HEK293 (cell line): ENCODE measurements around the gene PKNOX2.

ENCODE experiments used
- CTCF ChIA-PET: fragments of 350-600 bp; formaldehyde crosslinking; extraction: SDS; loops from one replicate; lab custom pipeline; 2021; ENCODE audit warnings: antibody characterized with exemption; lab: Yijun Ruan, JAX
- POLR2A ChIA-PET: fragments of 300-600 bp; formaldehyde crosslinking; extraction: SDS; loops from one replicate; lab custom pipeline; 2020; ENCODE audit warnings: antibody characterized with exemption, inconsistent platforms; lab: Yijun Ruan, JAX
- H3K27ac ChIP-seq: fragments of 200-500 bp; sonication (Bioruptor generic); 2 replicates; pipeline ENCODE4 v1.5.1; 2014; ENCODE audit warnings: low read depth, low read length, control low read depth, inconsistent platforms; ENCODE audit errors: extremely low read depth
- H3K36me3 ChIP-seq, 2 experiments: fragments of 200-500 bp in 1 of 2; sonication (Bioruptor generic) in 1 of 2; 1 replicate in 1 of 2; 2 replicates in 1 of 2; pipeline ENCODE4 v1.5.1; 2014 to 2017; ENCODE audit warnings: inconsistent platforms in 2 of 2, low read length in 2 of 2; ENCODE audit not compliant: control insufficient read depth in 2 of 2, insufficient read depth in 1 of 2
- H3K4me1 ChIP-seq: fragments of 200-500 bp; sonication (Bioruptor generic); 2 replicates; pipeline ENCODE4 v1.5.1; 2014; ENCODE audit warnings: mild to moderate bottlenecking, low read length, inconsistent platforms; ENCODE audit not compliant: control insufficient read depth, insufficient read depth
- H3K4me3 ChIP-seq: 2 replicates; pipeline ENCODE4 v1.5.1; 2011; ENCODE audit warnings: low read depth, mild to moderate bottlenecking, control low read depth, low read length, moderate library complexity
- H3K9me3 ChIP-seq: fragments of 200-500 bp; sonication (Bioruptor generic); 2 replicates; pipeline ENCODE4 v1.5.1; 2014; ENCODE audit warnings: low read depth, low read length, inconsistent platforms; ENCODE audit not compliant: control insufficient read depth, insufficient read depth
- SALL2 ChIP-seq: fragments of 450-650 bp; formaldehyde crosslinking; IDR thresholded peaks from 2 replicates; pipeline ENCODE4 v1.5.0; 2017; ENCODE audit warnings: missing biosample characterization, mild to moderate bottlenecking, missing genetic modification characterization, borderline replicate concordance
- SP2 ChIP-seq: fragments of 450-650 bp; formaldehyde crosslinking; IDR thresholded peaks from 2 replicates; pipeline ENCODE4 v1.5.1; 2016; ENCODE audit warnings: missing biosample characterization, missing genetic modification characterization
- YY1 ChIP-seq: fragments of 450-650 bp; formaldehyde crosslinking; IDR thresholded peaks from 2 replicates; pipeline ENCODE4 v1.5.1; 2018; ENCODE audit warnings: missing biosample characterization, missing genetic modification characterization
- ZFHX2 ChIP-seq: fragments of 450-650 bp; formaldehyde crosslinking; conservative IDR thresholded peaks from 2 replicates; pipeline ENCODE4 v1.5.1; 2016; ENCODE audit warnings: missing biosample characterization, missing genetic modification characterization
- ZFP3 ChIP-seq: fragments of 450-650 bp; formaldehyde crosslinking; IDR thresholded peaks from 2 replicates; pipeline ENCODE4 v1.5.1; 2016; ENCODE audit warnings: low read depth, missing biosample characterization, missing genetic modification characterization
- ZNF121 ChIP-seq: fragments of 450-650 bp; formaldehyde crosslinking; IDR thresholded peaks from 2 replicates; pipeline ENCODE4 v1.5.1; 2016; ENCODE audit warnings: missing biosample characterization, missing genetic modification characterization
- ZNF555 ChIP-seq: fragments of 450-650 bp; formaldehyde crosslinking; conservative IDR thresholded peaks from 2 replicates; pipeline ENCODE4 v1.5.1; 2017; ENCODE audit warnings: missing biosample characterization, mild to moderate bottlenecking, missing genetic modification characterization, inconsistent platforms
- ZNF76 ChIP-seq: fragments of 450-650 bp; formaldehyde crosslinking; IDR thresholded peaks from 2 replicates; pipeline ENCODE4; 2016; ENCODE audit warnings: low read depth, missing biosample characterization, missing genetic modification characterization, borderline replicate concordance
- TF ChIP-seq, protein P1 (sequence below): fragments of 450-650 bp; formaldehyde crosslinking; IDR thresholded peaks from 2 replicates; pipeline ENCODE4 v1.5.1; 2016; ENCODE audit warnings: missing biosample characterization, missing genetic modification characterization
- TF ChIP-seq, protein P2 (sequence below): fragments of 450-650 bp; formaldehyde crosslinking; IDR thresholded peaks from 2 replicates; pipeline ENCODE4 v1.5.1; 2017; ENCODE audit warnings: missing biosample characterization, mild to moderate bottlenecking, missing genetic modification characterization, moderate library complexity
- TF ChIP-seq, protein P3 (sequence below): fragments of 450-650 bp; formaldehyde crosslinking; conservative IDR thresholded peaks from 2 replicates; pipeline ENCODE4 v1.5.1; 2016; ENCODE audit warnings: low read depth, missing biosample characterization, missing genetic modification characterization
- TF ChIP-seq, protein P4 (sequence below): fragments of 450-650 bp; formaldehyde crosslinking; IDR thresholded peaks from 2 replicates; pipeline ENCODE4 v1.5.1; 2016; ENCODE audit warnings: missing biosample characterization, missing genetic modification characterization, borderline replicate concordance
- TF ChIP-seq, protein P5 (sequence below): fragments of 450-650 bp; formaldehyde crosslinking; IDR thresholded peaks from 2 replicates; pipeline ENCODE4 v1.5.1; 2016; ENCODE audit warnings: missing biosample characterization, missing genetic modification characterization
- TF ChIP-seq, protein P6 (sequence below): fragments of 450-650 bp; formaldehyde crosslinking; IDR thresholded peaks from 2 replicates; pipeline ENCODE4 v1.5.1; 2016; ENCODE audit warnings: missing biosample characterization, missing genetic modification characterization

PKNOX2 gene

DNA sequence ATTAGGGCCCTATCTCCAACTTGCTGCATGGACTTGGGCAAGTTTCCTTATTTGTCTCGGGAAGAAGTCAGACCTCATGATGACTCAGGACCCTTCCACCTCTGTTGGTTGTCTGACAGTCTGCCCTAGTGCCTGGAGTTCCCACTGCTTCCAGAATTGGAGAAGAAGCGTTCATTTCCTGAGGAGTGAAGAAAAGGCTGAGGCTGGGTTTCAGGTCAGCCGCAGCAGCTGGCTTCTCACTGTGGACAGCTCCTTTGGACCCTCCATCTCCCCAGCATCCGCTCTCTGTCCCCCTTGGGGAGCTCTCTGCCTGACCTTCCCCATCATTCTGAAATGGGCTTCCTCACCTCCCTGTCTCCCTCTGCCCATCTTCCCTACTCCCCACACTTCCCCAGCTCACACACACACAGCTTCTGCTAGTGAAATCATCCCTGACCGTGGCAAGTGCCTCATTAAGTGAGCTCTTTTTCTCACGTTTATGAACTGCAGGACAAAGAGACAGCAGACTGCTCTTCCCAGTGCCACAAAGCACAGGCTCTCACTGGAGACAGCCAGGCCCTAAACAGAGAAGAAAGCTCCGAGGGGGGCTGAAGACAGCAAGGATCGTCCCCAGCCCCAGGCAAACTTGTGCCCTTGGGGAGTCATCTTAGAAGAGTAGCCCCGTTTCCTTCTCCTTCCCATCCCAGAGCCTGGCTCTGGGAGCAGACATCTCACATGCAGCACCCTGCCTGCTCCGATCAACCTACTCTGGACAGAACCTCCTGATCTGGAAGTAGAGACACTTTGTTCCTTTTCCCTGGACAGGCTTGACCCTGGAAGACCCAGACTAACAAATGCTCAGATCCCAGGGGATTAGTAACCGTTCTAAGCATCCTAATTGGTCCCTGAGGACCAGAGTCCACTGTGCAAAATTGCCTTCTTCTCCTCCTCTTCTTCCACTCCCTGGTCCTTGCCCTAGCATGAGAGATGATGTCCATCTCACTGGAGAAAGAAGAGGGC, 173.6 kb downstream of the PKNOX2 start:
- H3K4me3 ChIP-seq, result no peak overlapping the region
- POLR2A ChIA-PET, result no interaction called here
- H3K9me3 ChIP-seq, result no peaks in the 10 kb centered on the region
- no peaks in the 10 kb centered on the region for H3K4me1 ChIP-seq
- H3K27ac ChIP-seq, result no peak overlapping the region
- TF ChIP-seq YY1 (tag by site-specific recombination), result no peak
- no peak for TF ChIP-seq ZFP3 (tag by site-specific recombination)
- TF ChIP-seq ZNF121 (tag by site-specific recombination), result no peak
- TF ChIP-seq ZNF555 (tag by site-specific recombination), result no peak
- TF ChIP-seq, protein P1, sequence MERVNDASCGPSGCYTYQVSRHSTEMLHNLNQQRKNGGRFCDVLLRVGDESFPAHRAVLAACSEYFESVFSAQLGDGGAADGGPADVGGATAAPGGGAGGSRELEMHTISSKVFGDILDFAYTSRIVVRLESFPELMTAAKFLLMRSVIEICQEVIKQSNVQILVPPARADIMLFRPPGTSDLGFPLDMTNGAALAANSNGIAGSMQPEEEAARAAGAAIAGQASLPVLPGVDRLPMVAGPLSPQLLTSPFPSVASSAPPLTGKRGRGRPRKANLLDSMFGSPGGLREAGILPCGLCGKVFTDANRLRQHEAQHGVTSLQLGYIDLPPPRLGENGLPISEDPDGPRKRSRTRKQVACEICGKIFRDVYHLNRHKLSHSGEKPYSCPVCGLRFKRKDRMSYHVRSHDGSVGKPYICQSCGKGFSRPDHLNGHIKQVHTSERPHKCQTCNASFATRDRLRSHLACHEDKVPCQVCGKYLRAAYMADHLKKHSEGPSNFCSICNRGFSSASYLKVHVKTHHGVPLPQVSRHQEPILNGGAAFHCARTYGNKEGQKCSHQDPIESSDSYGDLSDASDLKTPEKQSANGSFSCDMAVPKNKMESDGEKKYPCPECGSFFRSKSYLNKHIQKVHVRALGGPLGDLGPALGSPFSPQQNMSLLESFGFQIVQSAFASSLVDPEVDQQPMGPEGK (tag by site-specific recombination), result no peak
- TF ChIP-seq, protein P2, sequence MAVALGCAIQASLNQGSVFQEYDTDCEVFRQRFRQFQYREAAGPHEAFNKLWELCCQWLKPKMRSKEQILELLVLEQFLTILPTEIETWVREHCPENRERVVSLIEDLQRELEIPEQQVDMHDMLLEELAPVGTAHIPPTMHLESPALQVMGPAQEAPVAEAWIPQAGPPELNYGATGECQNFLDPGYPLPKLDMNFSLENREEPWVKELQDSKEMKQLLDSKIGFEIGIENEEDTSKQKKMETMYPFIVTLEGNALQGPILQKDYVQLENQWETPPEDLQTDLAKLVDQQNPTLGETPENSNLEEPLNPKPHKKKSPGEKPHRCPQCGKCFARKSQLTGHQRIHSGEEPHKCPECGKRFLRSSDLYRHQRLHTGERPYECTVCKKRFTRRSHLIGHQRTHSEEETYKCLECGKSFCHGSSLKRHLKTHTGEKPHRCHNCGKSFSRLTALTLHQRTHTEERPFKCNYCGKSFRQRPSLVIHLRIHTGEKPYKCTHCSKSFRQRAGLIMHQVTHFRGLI (tag by site-specific recombination), result no peak
- no peak for TF ChIP-seq ZFHX2
- TF ChIP-seq, protein P3, sequence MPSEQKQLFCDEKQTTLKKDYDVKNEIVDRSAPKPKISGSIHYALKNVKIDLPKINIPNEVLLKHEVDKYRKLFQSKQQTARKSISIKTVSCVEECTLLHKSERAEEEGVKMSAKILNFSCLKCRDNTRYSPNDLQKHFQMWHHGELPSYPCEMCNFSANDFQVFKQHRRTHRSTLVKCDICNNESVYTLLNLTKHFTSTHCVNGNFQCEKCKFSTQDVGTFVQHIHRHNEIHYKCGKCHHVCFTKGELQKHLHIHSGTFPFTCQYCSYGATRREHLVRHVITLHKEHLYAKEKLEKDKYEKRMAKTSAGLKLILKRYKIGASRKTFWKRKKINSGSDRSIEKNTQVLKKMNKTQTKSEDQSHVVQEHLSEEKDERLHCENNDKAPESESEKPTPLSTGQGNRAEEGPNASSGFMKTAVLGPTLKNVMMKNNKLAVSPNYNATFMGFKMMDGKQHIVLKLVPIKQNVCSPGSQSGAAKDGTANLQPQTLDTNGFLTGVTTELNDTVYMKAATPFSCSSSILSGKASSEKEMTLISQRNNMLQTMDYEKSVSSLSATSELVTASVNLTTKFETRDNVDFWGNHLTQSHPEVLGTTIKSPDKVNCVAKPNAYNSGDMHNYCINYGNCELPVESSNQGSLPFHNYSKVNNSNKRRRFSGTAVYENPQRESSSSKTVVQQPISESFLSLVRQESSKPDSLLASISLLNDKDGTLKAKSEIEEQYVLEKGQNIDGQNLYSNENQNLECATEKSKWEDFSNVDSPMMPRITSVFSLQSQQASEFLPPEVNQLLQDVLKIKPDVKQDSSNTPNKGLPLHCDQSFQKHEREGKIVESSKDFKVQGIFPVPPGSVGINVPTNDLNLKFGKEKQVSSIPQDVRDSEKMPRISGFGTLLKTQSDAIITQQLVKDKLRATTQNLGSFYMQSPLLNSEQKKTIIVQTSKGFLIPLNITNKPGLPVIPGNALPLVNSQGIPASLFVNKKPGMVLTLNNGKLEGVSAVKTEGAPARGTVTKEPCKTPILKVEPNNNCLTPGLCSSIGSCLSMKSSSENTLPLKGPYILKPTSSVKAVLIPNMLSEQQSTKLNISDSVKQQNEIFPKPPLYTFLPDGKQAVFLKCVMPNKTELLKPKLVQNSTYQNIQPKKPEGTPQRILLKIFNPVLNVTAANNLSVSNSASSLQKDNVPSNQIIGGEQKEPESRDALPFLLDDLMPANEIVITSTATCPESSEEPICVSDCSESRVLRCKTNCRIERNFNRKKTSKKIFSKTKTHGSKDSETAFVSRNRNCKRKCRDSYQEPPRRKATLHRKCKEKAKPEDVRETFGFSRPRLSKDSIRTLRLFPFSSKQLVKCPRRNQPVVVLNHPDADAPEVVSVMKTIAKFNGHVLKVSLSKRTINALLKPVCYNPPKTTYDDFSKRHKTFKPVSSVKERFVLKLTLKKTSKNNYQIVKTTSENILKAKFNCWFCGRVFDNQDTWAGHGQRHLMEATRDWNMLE (tag by site-specific recombination), result no peak
- TF ChIP-seq, protein P4, sequence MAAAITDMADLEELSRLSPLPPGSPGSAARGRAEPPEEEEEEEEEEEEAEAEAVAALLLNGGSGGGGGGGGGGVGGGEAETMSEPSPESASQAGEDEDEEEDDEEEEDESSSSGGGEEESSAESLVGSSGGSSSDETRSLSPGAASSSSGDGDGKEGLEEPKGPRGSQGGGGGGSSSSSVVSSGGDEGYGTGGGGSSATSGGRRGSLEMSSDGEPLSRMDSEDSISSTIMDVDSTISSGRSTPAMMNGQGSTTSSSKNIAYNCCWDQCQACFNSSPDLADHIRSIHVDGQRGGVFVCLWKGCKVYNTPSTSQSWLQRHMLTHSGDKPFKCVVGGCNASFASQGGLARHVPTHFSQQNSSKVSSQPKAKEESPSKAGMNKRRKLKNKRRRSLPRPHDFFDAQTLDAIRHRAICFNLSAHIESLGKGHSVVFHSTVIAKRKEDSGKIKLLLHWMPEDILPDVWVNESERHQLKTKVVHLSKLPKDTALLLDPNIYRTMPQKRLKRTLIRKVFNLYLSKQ (tag by site-specific recombination), result no peak
- no peak for TF ChIP-seq SP2 (tag by site-specific recombination)
- no peak for TF ChIP-seq SALL2 (tag by site-specific recombination)
- no peak for TF ChIP-seq ZNF76
- TF ChIP-seq, protein P5, sequence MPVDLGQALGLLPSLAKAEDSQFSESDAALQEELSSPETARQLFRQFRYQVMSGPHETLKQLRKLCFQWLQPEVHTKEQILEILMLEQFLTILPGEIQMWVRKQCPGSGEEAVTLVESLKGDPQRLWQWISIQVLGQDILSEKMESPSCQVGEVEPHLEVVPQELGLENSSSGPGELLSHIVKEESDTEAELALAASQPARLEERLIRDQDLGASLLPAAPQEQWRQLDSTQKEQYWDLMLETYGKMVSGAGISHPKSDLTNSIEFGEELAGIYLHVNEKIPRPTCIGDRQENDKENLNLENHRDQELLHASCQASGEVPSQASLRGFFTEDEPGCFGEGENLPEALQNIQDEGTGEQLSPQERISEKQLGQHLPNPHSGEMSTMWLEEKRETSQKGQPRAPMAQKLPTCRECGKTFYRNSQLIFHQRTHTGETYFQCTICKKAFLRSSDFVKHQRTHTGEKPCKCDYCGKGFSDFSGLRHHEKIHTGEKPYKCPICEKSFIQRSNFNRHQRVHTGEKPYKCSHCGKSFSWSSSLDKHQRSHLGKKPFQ (tag by site-specific recombination), result no peak
- TF ChIP-seq, protein P6, sequence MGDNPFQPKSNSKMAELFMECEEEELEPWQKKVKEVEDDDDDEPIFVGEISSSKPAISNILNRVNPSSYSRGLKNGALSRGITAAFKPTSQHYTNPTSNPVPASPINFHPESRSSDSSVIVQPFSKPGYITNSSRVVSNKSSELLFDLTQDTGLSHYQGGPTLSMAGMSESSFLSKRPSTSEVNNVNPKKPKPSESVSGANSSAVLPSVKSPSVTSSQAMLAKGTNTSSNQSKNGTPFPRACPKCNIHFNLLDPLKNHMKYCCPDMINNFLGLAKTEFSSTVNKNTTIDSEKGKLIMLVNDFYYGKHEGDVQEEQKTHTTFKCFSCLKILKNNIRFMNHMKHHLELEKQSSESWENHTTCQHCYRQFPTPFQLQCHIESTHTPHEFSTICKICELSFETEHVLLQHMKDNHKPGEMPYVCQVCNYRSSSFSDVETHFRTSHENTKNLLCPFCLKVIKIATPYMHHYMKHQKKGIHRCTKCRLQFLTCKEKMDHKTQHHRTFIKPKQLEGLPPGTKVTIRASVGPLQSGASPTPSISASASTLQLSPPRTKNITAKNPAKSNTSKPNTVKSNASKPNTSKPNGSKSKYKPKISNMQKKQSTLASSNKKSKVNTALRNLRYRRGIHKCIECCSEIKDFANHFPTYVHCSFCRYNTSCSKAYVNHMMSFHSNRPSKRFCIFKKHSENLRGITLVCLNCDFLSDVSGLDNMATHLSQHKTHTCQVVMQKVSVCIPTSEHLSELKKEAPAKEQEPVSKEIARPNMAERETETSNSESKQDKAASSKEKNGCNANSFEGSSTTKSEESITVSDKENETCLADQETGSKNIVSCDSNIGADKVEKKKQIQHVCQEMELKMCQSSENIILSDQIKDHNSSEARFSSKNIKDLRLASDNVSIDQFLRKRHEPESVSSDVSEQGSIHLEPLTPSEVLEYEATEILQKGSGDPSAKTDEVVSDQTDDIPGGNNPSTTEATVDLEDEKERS (tag by site-specific recombination), result no peak
- CTCF ChIA-PET, result interaction anchor here (0.7 to 1.1 kb wide), 3 partner anchors 10 to 91 kb away, joined by 3 read pairs; no protein-coding TSS in a partner anchor
- H3K36me3 ChIP-seq, result no peaks in the 10 kb centered on the region
